ENCODE measurements around the gene AK2.

- TF ChIP-seq CTCF (conservative IDR thresholded peaks at IDR 0.05 in 1 of 2, IDR thresholded peaks at IDR 0.05 in 1 of 2; ENCODE audit: low read depth in 1 of 2, low read length in 2 of 2), result no peak
- TF ChIP-seq EZH2 (IDR thresholded peaks at IDR 0.05; ENCODE audit: low read length, missing control alignments), result no peak
These were observed 19.7 kb upstream of the AK2 start for GRCh38 chr1:33056426-33056825.

Data from fibroblast of lung (primary cell).